HG02678 (cell line): Measurements from ENCODE around the gene FTCD.

Source experiments
- ATAC-seq: cut with Tn5 transposase; IDR thresholded peaks from one replicate; pipeline ENCODE4 v1.9.1; 2021; ENCODE audit warnings: mild to moderate bottlenecking, moderate library complexity; ENCODE audit not compliant: unreplicated experiment

Gene FTCD

DNA sequence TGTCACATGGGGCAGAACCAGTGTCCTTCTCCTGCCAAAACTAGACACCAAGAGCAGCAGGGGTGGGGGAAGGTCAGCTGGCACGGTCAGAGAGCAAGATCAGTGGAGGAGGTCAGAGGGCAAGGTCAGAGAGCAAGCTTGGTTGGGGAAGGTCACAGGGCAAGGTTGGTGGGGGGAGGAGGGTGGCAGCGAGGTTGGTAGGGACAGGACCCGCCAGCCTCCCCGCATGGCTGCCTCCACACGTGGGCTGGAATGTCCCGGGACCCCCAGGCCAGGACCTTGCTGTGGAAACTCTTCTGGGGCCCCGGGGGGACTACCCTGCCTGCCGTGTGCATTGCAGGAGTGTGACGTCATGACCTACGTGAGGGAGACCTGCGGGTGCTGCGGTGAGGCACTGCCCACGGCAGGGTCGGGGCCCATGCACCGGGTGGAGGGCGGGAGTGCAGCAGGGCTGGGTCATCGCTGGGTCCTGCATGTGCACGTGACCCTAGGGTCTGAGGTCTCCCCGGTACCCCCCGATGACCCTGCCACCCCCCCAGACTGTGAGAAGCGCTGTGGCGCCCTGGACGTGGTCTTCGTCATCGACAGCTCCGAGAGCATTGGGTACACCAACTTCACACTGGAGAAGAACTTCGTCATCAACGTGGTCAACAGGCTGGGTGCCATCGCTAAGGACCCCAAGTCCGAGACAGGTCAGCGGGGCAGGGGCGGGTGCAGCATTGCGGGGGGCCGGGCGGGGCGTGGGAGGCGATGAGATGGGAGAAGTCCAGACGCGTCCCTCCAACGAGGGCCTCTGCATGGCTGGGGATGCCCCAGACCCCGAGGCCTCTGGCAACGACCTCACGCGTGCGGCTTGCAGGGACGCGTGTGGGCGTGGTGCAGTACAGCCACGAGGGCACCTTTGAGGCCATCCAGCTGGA lies 30.2 kb downstream of the FTCD start:
- ATAC-seq: no peak

DNA sequence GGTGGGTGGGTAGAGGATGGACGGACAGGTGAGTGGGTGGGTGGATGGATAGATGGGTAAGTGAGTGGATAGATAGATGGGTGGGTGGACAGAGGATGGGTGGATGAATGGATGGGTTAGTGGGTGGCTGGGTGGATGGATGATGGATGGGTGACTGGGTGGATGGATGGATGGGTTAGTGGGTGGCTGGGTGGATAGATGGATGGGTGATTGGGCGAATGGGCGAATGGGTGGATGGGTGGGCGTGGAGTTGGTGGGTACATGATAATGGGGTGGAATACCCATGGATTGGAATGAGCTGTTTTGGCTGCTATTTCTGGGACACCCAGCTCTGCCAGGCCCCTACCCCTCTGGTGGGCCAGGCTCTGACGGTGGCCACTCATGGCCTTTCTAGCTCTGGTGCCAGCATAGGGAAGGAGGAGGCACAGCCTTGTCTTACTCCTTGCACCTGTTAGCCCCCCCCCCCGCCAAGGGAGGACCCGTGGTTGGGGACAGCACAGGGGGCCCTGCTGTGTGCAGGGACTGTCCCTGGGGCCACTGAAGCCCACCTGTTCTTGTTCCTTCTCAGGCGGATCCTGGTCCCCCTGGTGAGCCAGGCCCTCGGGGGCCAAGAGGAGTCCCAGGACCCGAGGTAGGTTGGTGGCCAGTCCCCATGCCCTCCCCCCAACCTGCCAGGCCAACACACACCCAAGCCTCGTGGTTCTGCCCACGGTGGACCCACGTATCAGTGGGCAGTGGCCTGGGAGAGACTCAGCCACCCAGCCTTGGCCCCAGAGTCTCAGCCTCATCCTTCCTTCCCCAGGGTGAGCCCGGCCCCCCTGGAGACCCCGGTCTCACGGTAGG lies 31.1 kb downstream of the FTCD start:
- no peak for ATAC-seq

DNA sequence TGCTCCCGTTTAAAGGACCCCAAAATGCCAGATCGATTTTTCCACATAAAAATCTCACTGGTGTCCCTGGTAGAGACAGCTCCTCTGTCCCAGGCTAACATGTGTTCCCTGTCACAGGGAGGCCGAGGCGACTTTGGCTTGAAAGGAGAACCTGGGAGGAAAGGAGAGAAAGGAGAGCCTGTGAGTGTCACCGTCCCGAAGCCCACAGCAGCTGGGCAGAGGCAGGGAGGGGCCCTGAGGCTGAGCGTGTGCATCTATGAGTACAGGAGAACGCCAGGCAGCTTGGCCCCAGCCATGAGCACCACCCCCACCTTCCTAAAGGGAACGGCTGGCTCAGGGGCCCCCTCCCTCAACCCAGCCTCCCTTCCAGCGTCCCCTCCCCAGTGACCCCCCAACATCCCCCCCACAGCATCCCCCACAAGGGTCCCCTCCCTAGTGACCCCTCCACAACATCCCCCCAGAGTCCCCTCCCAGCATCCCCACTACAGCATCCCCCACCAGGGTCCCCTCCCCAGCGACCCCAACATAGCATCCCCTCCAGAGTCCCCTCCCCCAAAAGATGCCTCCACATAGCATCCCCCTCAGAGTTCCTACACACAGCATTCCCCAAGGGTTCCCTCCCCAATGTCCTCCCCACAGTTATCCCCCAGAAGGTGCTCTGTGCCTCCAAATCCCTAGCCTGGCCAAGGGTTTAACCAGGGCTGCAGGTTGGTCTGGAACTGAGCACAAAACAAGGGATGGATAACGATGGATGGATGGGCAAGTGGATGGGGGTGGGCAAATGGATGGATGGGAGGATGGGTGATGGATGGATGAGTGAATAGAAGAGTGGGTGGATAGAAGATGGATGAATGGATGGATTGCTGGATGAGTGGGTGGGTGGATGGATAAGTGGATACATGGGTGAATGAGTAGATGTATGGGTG lies 32.4 kb downstream of the FTCD start:
- ATAC-seq: no peak

DNA sequence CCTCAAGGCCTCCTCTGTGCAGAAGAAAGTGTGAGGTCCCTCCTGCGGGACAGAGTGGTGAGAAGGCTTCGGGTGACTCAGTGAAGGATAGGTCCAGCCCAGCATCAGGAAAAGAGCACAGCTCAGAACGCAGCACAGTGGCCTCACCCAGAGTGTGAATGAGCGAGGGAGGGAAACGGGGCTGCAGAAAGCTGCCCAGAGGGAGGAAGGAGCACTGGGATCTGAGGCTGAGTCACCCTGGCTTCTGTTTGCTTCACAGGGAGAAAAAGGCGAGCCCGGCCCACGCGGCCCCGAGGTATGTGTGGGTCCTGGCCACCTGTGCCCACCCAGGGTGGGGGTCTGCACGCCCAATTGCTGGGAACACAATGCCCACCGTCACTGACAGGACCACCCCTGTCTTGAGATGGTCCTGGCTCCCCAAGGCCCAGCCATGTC lies 33.1 kb downstream of the FTCD start:
- ATAC-seq: no peak

DNA sequence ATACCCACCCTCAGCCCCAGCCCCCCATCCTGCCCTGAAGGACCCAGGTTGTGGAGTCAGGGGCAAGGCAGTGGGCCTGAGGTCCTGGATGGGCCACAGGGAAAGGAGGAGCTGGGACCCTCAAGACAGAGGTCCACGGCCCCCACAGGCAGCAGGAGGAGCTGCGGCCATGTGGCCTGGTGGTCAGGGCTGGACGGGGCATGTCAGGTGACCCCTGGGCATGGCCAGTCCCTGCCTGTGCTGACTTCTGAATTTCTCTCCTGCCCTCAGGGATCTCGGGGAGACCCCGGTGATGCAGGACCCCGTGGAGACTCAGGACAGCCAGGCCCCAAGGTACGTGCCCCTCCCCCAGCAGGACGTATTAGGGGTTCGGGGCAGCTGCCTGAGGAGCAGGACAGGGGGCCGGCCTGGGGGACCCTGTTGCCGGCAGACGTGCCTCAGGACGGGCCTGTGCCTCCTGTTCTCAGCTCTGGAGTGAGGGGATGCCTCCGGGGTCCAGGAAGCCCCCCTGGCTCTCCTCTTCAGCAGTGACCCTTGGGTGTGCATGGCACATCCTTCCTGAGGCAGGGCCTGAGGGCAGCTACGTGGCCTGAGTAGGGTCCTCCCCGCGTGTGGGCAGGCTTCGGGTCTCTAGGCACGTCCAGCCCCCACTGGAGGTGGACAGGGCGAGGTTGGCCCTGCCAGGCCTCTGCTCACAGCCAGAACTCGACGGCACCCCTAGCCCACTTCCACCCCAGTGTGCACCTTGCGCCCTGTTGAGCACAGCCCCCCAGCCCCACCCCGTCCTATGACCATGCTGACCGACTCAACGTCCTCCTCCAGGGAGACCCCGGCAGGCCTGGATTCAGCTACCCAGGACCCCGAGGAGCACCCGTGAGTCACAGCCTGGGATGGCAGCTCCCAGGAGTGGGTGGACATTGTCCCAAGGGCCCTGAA lies 33.8 kb downstream of the FTCD start:
- no peak for ATAC-seq

DNA sequence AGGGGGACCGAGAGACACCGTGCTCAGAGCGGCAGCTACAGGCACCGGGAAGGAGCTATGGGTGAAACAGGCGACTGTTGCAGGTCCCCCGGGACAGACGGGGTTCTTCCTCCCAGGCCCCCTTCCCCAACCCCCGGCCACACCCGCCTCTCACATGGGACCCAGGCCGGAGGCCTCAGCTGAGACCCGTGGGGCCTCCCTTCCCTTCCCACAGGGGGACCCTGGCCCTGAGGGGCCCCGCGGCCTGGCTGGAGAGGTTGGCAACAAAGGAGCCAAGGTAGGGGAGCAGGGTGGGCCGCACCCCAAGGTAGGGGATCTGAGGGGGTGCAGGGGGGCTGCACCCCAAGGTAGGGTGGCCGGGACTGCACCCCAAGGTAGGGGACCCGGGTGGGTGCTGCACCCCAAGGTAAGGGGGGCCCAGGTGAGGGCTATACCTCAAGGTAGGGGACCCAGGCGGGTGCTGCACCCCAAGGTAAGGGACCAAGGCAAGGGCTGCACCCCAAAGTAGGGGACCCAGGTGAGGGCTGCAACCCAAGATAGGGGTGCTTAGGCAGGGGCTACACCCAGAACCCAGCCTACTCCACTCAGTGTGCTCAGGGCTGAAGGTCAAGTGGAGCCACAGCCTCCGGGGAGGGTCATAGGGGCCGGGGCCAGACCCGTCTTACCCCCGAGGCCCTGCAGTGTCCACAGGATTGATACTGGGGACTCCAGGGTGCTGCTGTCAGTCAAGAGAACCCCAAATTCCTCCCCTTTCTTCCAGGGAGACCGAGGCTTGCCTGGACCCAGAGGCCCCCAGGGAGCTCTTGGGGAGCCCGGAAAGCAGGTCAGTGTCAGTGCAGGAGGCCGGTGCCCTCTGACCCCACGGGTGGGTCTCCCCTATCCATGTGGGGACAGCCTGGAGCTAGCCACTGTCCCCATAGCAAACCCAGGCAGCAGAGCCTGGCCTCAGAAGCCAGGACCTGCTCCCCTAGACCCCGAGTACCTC lies 34.8 kb downstream of the FTCD start:
- no peak for ATAC-seq

DNA sequence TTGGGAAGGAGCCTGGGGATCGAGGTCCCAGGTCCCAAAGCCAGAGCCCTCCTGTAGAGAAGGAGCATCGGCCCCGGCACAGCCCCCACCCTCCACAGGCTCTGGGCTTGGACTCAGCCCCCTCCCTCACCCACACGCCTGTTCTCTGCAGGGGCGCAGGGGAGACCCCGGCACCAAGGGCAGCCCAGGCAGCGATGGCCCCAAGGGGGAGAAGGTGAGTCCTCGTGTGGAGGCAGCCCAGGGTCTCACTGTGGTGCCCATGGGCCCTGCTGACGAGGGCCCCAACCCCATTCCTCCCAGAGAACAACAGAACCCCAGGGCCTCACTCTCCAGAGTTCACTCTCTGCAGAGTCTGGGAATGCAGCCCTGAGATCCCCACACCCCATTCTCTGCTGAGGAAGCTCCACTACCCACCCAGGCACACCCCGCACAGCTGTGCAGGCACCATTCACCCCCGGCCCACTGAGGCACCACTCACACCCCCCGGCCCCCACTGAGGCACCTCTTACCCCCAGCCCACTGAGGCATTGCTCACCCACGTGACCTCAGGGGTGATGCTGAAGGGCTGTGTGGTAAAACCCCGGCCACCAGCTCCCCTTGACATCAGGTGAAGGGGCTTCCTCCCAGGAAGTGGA lies 35.6 kb downstream of the FTCD start:
- ATAC-seq: no peak

DNA sequence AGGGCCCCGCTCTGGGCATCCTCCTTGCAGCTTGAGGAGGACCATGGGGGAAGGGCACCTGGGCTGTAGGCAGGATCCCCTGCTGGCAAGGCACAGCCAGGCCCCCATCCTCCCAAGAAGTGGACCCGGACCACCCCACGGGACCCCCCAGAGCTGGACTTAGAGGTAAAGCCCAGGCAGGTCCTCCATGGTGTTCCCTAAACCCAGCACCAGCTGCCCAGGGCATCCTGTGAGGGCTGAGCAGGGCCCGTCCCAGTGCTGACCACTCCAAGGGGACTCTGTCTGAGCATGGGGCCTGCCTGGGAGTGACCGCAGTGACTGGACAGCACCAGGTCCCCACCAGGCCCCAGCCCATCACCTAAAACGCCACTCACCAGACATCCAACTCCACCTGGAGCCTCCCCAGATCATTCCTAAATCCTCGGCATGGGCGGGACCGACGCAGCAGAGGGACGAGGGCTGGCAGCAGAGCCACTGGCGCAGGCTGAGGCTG lies 36.2 kb downstream of the FTCD start:
- ATAC-seq: no peak

DNA sequence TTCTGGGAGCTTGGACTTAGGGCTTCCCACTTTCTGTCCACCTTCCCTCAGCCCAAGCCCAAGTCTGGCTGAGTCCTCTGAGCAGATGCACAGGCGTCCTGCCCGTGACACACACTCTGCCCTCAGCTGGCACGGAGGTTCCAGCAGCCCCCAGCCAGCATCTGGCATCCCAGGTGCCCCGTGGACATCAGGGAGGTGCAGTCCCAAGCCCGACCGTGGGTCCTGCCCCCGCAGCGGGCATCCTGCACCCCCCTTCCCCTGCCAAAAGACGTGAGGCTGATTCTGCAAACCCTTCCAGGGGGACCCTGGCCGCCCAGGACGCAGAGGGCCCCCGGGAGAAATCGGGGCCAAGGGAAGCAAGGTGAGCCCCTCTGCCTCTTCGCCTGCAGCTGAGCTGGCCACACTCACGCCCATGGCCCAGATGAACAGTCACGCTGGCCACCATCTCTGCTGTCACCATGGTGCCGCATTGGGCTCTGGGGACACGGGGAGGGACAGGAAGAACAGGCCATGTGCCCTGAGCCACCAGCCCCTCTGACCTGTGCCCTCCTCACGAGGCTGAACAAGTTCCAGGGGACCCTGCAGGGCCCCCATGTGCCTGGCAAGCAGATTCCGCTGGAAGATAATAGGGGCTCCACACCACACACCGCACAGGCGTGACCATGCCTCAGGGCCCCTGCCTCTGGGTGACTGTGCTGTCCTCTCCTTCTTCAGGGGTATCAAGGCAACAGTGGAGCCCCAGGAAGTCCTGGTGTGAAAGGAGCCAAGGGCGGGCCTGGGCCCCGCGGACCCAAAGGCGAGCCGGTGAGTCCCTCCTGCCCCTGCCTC lies 36.8 kb downstream of the FTCD start:
- ATAC-seq: no peak

DNA sequence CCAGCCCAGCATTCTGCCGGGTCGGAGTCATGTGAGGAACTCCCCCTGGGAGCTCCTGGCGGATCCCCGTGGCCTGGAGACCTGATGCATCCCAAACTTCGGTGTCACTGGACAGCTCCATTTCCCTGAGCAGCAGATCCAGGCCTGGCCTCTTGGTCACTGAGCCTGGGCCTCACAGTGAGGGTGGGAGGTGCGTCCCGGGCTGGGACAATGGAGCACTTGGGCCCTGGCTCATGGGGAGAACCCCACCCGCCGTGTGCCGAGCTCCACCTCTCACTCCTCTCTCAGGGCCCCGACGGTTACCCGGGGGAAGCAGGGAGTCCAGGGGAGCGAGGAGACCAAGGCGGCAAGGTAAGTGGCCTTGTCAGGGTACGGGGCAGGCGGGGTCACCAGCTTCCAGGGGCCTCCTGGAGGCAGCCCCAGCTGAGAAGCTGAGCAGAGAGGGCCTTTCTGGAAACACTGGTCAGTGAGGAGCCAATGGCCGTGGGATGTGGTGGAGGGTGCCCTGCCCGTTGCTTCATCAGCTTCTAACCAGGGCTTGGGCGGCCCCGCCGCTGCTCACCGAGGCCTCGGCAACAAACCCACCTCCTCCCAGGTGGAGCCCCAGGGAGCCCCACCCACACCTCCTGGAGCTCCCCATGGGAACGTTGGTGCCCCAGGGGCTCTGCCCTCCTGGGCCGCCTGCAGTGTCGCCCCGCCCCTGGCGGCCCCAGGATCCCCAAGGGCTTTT lies 37.6 kb downstream of the FTCD start:
- no peak for ATAC-seq

DNA sequence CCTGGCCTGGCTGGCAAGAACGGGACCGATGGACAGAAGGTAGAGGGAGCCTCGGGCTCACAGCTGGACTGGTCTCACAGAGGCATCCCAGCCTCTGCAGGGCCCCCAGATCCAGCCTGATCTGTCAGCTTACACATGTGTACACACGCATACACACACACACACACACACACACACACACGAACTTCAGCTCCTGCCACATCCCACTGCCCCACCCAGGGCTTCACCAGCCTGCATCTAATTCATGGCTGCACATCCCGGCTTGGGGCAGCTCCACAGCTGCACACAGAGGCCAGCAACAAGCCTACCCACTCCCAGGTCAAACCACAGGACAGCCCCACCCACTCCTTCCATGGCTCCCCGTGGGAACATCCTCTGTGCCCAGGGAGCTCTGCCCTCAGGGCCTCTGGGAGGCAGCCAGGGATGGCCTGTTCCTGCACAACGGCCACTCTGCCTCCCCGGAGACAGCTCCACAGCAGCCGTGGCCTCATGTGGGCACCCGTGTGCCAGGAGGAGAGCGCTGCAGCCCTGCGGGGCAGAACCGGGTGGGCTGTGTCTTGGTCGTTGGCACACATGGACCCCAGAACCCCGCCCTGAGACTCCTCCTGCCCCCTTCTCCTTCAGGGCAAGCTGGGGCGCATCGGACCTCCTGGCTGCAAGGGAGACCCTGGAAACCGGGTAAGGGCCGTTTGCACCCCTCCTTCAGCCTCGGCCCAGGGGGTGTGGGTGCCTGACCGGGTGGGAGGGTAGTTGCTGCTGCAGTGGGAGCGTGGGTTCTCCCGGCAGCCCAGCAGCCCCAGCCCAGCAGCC lies 38.4 kb downstream of the FTCD start:
- no peak for ATAC-seq

DNA sequence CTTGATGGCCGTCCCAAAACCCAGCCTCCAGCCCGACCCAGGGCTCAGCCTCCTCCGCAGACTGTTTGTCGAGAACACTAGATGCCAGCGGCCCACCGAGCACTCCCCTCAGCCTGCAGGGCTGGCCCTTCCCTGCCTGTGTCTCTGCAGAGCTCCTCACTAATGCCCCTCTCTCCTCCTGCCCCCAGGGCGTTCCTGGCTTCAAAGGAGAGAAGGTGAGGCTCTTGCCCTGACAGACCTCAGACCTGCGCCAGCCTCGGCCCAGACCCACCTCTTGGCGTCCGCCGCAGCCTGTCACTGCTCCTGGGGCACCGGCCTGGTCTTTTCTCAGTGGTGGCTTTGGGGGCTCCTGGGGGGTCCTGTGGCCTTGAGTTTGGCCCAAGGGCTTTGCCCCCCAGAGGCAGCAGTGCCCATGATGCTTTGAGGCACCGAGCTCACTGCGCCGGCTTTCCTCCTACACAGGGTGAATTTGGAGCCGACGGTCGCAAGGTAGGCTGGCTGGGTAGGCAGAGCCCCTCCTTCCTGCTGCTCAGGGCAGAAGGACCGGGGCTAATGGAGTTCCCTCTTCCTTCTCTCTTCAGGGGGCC lies 39.1 kb downstream of the FTCD start:
- no peak for ATAC-seq

DNA sequence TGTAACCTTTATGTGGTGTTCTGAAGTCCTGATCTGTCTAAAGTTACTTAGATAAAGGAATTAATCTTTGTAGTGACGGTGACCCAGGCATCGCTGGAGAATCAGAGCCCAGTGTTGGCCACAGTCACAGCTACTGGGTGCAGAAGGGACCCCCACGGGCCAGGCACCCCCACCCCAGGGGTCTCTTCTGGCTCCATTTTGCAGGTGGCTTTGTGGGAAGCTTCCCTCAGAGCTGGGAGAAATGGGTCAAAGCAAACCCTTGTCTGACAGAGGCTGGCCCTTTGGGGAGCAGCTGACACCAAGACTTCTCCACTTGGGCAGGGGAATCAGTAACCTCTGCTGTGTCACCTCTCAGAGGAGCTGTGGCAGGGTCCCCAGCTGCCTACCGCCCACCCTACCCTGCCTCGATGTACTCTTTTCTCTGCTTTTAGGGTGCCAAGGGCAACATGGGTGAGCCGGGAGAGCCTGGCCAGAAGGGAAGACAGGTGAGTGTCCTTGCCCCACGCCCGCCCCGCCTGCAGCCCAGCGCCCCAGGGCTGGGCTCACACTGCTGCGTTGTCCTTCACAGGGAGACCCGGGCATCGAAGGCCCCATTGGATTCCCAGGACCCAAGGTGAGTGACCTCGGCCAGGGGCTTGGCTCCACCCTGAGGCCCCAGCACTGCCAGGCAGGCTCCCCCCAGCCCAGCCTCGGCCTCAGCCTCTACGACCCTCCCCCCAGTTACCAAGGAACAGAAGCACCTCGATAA lies 39.8 kb downstream of the FTCD start:
- no peak for ATAC-seq

DNA sequence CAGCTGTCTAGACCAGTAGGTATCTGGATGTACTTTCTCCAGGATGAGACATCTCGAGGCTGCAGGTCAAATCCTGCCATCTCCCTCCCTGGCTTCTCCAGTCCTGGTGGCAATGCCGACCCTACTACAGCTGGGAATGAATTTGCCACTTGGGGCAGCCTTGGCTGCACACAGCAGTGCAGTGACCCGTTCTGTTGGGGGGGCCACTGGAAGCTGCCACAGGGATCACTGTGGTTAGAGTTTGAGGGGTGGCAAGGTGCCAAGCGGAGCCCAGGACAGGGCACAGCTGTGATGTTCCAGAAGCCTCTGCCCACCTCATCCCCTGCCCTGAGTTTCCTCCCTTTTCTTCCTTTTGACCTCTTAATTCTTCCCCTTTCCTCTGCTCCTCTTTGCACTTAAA lies 40.4 kb downstream of the FTCD start:
- no peak for ATAC-seq
